SK-N-MC (cell line): ENCODE results near the gene SHC3.

Experiments
- DNase-seq: peaks from one replicate; pipeline ENCODE4 v3.0.0-alpha.2; 2011; ENCODE audit warnings: low read depth, low spot score
- H3K27ac ChIP-seq: fragments of 200-600 bp; sonication (generic); 2 replicates; pipeline ENCODE4 v1.5.1; 2016; ENCODE audit warnings: mixed run types
- H3K36me3 ChIP-seq: fragments of 200-600 bp; sonication (generic); 2 replicates; pipeline ENCODE4 v1.6.1; 2017; ENCODE audit warnings: antibody characterized with exemption, low read length, mixed read lengths; ENCODE audit not compliant: insufficient read depth
- H3K4me3 ChIP-seq: fragments of 200-600 bp; sonication (generic); 2 replicates; pipeline ENCODE4 v1.5.1; 2016
- H3K9ac ChIP-seq: fragments of 200-600 bp; sonication (generic); 2 replicates; pipeline ENCODE4 v1.8.0; 2017; ENCODE audit warnings: mixed run types, mixed read lengths; ENCODE audit not compliant: insufficient read length
- H3K9me3 ChIP-seq: fragments of 200-600 bp; sonication (generic); 2 replicates; pipeline ENCODE4 v1.6.1; 2017; ENCODE audit warnings: low read depth, mild to moderate bottlenecking, antibody characterized with exemption, low read length, moderate library complexity, mixed read lengths
- EZH2 ChIP-seq: fragments of 200-600 bp; sonication (generic); IDR thresholded peaks from one replicate; pipeline ENCODE4 v1.6.1; 2017; ENCODE audit warnings: antibody characterized with exemption
- FOXP2 ChIP-seq: optimal IDR thresholded peaks from 2 replicates; pipeline ENCODE3; 2011; ENCODE audit warnings: mild to moderate bottlenecking, moderate library complexity; ENCODE audit not compliant: insufficient read depth; ENCODE audit errors: extremely low read length, control extremely low read depth
- POLR2AphosphoS5 ChIP-seq: IDR thresholded peaks from 2 replicates; pipeline ENCODE4 v1.6.1; 2012; ENCODE audit warnings: mild to moderate bottlenecking, low read depth, low read length, borderline replicate concordance

The SHC3 gene

DNA sequence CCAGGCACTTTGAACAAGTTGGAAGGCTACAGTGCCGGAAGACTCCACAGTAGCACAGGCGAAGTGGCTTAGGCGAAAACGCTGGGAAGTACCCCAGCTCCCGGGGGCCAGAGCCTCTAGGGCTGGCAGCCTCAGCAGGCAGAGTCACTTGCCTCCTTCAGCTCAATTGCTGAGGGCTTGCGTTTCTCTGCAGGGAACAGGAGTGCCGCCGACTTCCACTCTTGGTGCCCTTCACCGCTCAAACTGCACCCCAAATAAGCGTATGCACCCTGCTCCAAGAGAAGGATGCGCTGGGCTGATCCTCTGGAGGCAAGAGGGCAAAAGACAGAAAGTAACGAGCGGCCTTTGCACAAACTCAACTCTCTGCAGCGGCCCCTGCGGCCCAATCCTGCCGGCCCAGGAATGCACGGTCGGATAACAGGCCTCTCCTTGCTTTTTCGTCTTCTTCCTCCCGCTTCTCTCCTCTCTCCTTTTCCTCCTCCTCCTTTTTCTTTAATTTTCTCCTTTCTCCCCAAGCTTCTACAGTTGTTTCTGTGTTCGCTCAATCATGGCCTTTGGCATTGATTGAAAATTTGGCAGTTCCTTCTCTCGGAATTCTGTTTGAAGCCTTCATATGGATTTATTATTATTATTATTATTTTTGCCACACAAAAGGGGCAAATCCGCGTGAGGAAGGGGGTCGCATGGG is 188.4 kb downstream of the SHC3 start:
- no peak for DNase-seq

GRCh38 chr9:88988796-88989641 is 189.6 kb downstream of the SHC3 start:
- H3K36me3 ChIP-seq = no peaks in the 10 kb centered on the region
- TF ChIP-seq POLR2AphosphoS5 = no peak
- no peak for TF ChIP-seq FOXP2
- no peak for TF ChIP-seq EZH2
- no peaks in the 10 kb centered on the region for H3K9me3 ChIP-seq
- no peak overlapping the region for H3K4me3 ChIP-seq
- DNase-seq = no peak
- no peak overlapping the region for H3K27ac ChIP-seq
- no peak overlapping the region for H3K9ac ChIP-seq

More for the DNA sequence above, 188.4 kb downstream of the SHC3 start:
- no peak for TF ChIP-seq EZH2
- Histone ChIP-seq H3K36me3 (no peaks in the 10 kb centered on the region), H3K9me3 (no peaks in the 10 kb centered on the region), H3K9ac (no peak overlapping the region), H3K4me3 (no peak overlapping the region), H3K27ac (no peak overlapping the region)

DNA sequence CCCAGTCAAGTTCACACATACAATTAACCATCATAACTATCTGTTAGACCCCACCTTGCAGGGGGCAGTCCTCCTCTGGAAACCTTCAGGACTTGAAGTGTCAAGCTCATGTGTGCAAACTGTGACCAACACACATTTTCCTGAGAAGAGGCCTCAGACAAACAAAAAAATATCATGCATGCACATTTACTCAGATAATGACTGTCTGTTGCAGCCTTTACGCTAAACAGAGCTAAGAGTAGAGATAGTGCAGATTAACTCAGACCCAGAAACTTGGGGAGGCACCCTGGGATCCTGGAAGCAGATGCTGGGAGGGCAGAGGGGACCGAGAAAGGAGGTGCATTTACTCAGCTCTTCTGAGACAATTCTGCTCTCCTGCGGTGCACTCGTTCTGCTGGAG is 191.0 kb downstream of the SHC3 start:
- no peaks in the 10 kb centered on the region for H3K9me3 ChIP-seq

GRCh38 chr9:88986776-88987175 is 191.8 kb downstream of the SHC3 start:
- Histone ChIP-seq H3K9me3 (no peaks in the 10 kb centered on the region), H3K27ac (no peak overlapping the region), H3K4me3 (no peak overlapping the region), H3K9ac (no peak overlapping the region), H3K36me3 (no peaks in the 10 kb centered on the region)
- no peak for DNase-seq
- TF ChIP-seq POLR2AphosphoS5 = no peak
- TF ChIP-seq FOXP2 = no peak
- no peak for TF ChIP-seq EZH2

More for the DNA sequence above, 191.0 kb downstream of the SHC3 start:
- no peak for DNase-seq
- Histone ChIP-seq H3K9ac (no peak overlapping the region), H3K36me3 (no peaks in the 10 kb centered on the region), H3K27ac (no peak overlapping the region), H3K4me3 (no peak overlapping the region)
- no peak for TF ChIP-seq FOXP2
- no peak for TF ChIP-seq POLR2AphosphoS5
- TF ChIP-seq EZH2 = no peak

GRCh38 chr9:88985616-88986015 is 193.0 kb downstream of the SHC3 start:
- Histone ChIP-seq H3K9ac (no peak overlapping the region), H3K9me3 (no peaks in the 10 kb centered on the region), H3K36me3 (no peaks in the 10 kb centered on the region), H3K27ac (no peak overlapping the region), H3K4me3 (no peak overlapping the region)
- TF ChIP-seq EZH2 (no peak), FOXP2 (no peak), POLR2AphosphoS5 (no peak)
- no peak for DNase-seq

GRCh38 chr9:88984543-88984883 is 194.1 kb downstream of the SHC3 start:
- no peaks in the 10 kb centered on the region for H3K36me3 ChIP-seq
- no peak overlapping the region for H3K9ac ChIP-seq
- no peak overlapping the region for H3K4me3 ChIP-seq
- no peaks in the 10 kb centered on the region for H3K9me3 ChIP-seq
- TF ChIP-seq FOXP2 (no peak), EZH2 (no peak), POLR2AphosphoS5 (no peak)
- H3K27ac ChIP-seq = no peak overlapping the region
- no peak for DNase-seq

GRCh38 chr9:88983865-88984542 is 194.6 kb downstream of the SHC3 start:
- H3K4me3 ChIP-seq = no peak overlapping the region
- DNase-seq = no peak
- H3K27ac ChIP-seq = no peak overlapping the region
- H3K36me3 ChIP-seq = no peaks in the 10 kb centered on the region
- H3K9ac ChIP-seq = no peak overlapping the region
- H3K9me3 ChIP-seq = no peaks in the 10 kb centered on the region
- no peak for TF ChIP-seq POLR2AphosphoS5
- no peak for TF ChIP-seq EZH2
- TF ChIP-seq FOXP2 = no peak

GRCh38 chr9:88980740-88981203 is 197.8 kb downstream of the SHC3 start:
- Histone ChIP-seq H3K9me3 (no peaks in the 10 kb centered on the region), H3K9ac (no peak overlapping the region), H3K36me3 (no peaks in the 10 kb centered on the region), H3K27ac (no peak overlapping the region), H3K4me3 (no peak overlapping the region)
- DNase-seq = no peak
- TF ChIP-seq EZH2 (no peak), POLR2AphosphoS5 (no peak), FOXP2 (no peak)

DNA sequence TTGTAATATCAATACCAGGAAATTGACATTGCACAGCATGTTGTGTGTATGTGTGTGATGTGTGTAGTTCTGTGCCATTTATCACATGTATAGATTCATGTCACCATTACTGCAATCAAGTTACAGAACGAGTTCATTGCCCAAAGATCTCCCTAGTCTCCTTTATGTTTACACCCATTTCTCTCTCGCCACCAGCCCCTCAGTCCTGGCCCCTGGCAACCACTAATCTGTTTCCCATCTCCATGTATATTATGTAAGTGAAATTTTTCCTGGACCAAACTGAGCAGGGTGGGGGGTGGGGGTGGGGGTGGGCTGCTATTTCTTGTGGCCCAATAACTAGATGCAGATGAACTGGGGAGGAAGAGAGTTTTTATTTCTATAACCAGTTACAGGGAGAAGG is 198.8 kb downstream of the SHC3 start:
- Histone ChIP-seq H3K36me3 (no peaks in the 10 kb centered on the region), H3K9ac (no peak overlapping the region), H3K27ac (no peak overlapping the region), H3K4me3 (no peak overlapping the region), H3K9me3 (no peaks in the 10 kb centered on the region)
- TF ChIP-seq FOXP2 = no peak
- TF ChIP-seq POLR2AphosphoS5 = no peak
- TF ChIP-seq EZH2 = no peak
- DNase-seq = no peak
